ENCODE measurements around the gene CDK5. TPM values are rescaled to one million over a fixed set of nuclear protein-coding genes. Genes with fewer than 3 reads are reported as not detected.
A peak's percentile ranks its signal among the peaks of the same experiment; 100 is the strongest.

CDK5 gene
- total and polyA plus RNA-seq, 2 of the 13 experiments (the other 11 are each of a cell fraction or from before 2014, with no cell fraction given), result 16.4 to 21.3 TPM

DNA sequence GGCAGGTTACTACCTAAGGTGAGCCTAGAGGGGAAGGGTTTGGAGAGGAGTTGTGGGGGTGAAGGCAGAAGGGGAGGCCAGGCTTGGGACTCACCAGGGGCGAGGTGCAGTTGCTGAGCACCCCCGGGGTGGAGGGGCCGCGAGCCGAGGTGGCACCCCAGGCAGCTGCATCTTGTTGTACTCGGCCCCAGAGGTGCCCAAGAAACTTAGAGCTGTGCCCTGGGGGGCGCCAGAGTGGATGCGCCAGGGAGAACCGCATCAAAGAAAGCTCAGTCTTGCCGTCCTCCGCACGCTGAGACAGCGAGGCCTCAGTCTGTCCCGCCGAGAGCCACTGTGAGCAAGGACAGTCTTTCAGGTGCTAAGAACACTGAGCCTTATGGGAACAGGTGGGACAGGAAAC is 40.8 kb downstream of the CDK5 start (continued):
- TF ChIP-seq MAZ (IDR thresholded peaks at IDR 0.05; ENCODE audit: borderline replicate concordance, low read depth, low read length) (no peak), MAZ (CRISPR knock-in tag; IDR thresholded peaks at IDR 0.05; ENCODE audit: low read depth) (no peak), CREB1 (IDR thresholded peaks at IDR 0.05) (no peak), CREB1 (CRISPR knock-in tag; IDR thresholded peaks at IDR 0.05) (no peak), ZNF546 (CRISPR knock-in tag; conservative IDR thresholded peaks at IDR 0.05) (no peak)
- TF ChIP-seq, protein P1, sequence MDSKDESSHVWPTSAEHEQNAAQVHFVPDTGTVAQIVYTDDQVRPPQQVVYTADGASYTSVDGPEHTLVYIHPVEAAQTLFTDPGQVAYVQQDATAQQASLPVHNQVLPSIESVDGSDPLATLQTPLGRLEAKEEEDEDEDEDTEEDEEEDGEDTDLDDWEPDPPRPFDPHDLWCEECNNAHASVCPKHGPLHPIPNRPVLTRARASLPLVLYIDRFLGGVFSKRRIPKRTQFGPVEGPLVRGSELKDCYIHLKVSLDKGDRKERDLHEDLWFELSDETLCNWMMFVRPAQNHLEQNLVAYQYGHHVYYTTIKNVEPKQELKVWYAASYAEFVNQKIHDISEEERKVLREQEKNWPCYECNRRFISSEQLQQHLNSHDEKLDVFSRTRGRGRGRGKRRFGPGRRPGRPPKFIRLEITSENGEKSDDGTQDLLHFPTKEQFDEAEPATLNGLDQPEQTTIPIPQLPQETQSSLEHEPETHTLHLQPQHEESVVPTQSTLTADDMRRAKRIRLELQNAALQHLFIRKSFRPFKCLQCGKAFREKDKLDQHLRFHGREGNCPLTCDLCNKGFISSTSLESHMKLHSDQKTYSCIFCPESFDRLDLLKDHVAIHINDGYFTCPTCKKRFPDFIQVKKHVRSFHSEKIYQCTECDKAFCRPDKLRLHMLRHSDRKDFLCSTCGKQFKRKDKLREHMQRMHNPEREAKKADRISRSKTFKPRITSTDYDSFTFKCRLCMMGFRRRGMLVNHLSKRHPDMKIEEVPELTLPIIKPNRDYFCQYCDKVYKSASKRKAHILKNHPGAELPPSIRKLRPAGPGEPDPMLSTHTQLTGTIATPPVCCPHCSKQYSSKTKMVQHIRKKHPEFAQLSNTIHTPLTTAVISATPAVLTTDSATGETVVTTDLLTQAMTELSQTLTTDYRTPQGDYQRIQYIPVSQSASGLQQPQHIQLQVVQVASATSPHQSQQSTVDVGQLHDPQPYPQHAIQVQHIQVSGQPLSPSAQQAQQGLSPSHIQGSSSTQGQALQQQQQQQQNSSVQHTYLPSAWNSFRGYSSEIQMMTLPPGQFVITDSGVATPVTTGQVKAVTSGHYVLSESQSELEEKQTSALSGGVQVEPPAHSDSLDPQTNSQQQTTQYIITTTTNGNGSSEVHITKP (CRISPR knock-in tag; IDR thresholded peaks at IDR 0.05; ENCODE audit: low read depth), result no peak

DNA sequence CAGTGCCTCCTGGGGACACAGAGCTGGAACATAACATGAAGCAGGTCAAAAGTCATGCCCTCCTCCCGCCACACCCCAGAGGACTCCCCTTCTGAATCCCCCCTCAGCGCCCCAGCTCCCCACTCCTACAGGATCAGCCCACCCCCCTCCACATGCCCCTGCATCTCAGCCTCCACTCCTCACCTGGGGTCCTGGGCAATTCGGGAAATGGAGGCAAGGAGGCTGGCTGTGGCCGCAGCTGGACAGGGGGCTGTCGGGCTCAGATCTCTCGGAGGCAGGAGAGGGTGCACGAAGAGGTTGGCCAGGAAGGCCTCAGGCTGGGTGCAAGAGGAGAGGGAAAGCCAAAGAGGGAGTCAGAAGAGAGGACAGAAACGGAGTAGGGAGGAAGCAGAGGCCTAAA is 41.2 kb downstream of the CDK5 start:
- peaks cover 9 to 33% of the 10 kb centered on the region in 2 experiments for H3K27me3 ChIP-seq (ENCODE audit: control insufficient read depth in 1 of 2, insufficient read depth in 2 of 2, low read length in 2 of 2)
- no peaks in the 10 kb centered on the region for H3K79me2 ChIP-seq (ENCODE audit: insufficient read depth, low read length)
- ChIA-PET POLR2A (no interaction called here), CTCF (ENCODE audit: low intra/inter-chr PET ratio, low total read pairs) (no interaction called here)
- DNase-seq (ENCODE audit: low spot score) (no peak), FAIRE-seq (no peak), ATAC-seq (no peak)
- H3K27ac ChIP-seq (ENCODE audit: extremely low read length, insufficient read depth, low read length), result no peak overlapping the region
- H4K20me1 ChIP-seq (ENCODE audit: insufficient read depth, low read length), result no peaks in the 10 kb centered on the region
- no peak for TF ChIP-seq ZSCAN30 (CRISPR knock-in tag; IDR thresholded peaks at IDR 0.05)
- TF ChIP-seq REL (CRISPR knock-in tag; conservative IDR thresholded peaks at IDR 0.05), result 0 out of 2 replicates have a peak, but pooled peaks have one; percentile 9
- intact Hi-C loops (cut with micrococcal nuclease; ENCODE audit: unreplicated experiment), result no loop called here
- no peak overlapping the region for H3K9ac ChIP-seq (ENCODE audit: insufficient read depth, low read depth, low read length)
- in situ Hi-C loops (cut with HindIII; ENCODE audit: extremely low pct_ligation_motif_present, low pct_unique_long_range_greater_than_20kb), result no loop called here
- H3K36me3 ChIP-seq (replicated peaks in 1 of 2; ENCODE audit: control insufficient read depth in 1 of 2, insufficient read depth in 2 of 2, low read length in 2 of 2), result no peaks in the 10 kb centered on the region; a peak in 1 of 5 replicates
- H3K4me3 ChIP-seq (replicated peaks in 1 of 3; ENCODE audit: insufficient read depth in 1 of 3, low read depth in 2 of 3, low read length in 3 of 3), result no peak overlapping the region
- no peak overlapping the region for H3K4me2 ChIP-seq (ENCODE audit: low read depth, low read length)
- WGBS (ENCODE audit: low lambda C conversion rate), result 52% methylated on average over 7 of the region's 8 CpGs
- H3K4me1 ChIP-seq (ENCODE audit: insufficient read depth, low read length), result peaks cover 56% of the 10 kb centered on the region
- H2AFZ ChIP-seq (ENCODE audit: low read length), result no peak overlapping the region
- BruUV-seq (replicated peaks), result no TSS peak
- no peaks in the 10 kb centered on the region for H3K9me3 ChIP-seq (ENCODE audit: low read length)

Measured in HepG2 (cell line).